HCT116 (cell line): ENCODE data around the gene COG6. TPM values are rescaled to one million over a fixed set of nuclear protein-coding genes. Genes with fewer than 3 reads are reported as not detected.

Experiments used
- ATAC-seq: fragments of 200-7000 bp; cut with Tn5 transposase; 2 replicates; pipeline ENCODE4 v1.9.1; 2020; ENCODE audit warnings: mild to moderate bottlenecking, moderate library complexity
- BruUV-seq: library from RNA; stranded (reverse); fragments of 400-500 nt; replicated peaks from 2 replicates; lab custom pipeline; 2021; lab: Mats Ljungman, UMichigan
- CTCF ChIA-PET: fragments of 300-600 bp; sonication (Branson Sonifier 250); formaldehyde crosslinking; loops from one replicate; lab custom pipeline; 2021; ENCODE audit warnings: antibody characterized with exemption; lab: Charles Lee
- POLR2A ChIA-PET: fragments of 300-600, 350-600 bp; sonication (Branson Sonifier 250); formaldehyde crosslinking; loops from one replicate; lab custom pipeline; 2021; ENCODE audit warnings: antibody characterized with exemption; lab: Charles Lee
- RAD21 ChIA-PET, 2 experiments: fragments of 300-600 bp; sonication (Branson Sonifier 250); formaldehyde crosslinking; loops; one replicate each; lab custom pipeline; 2023; ENCODE audit warnings: low total read pairs in 2 of 2; ENCODE audit not compliant: uncharacterized antibody in 2 of 2, unreplicated experiment in 2 of 2, low non-redundant PET in 1 of 2; lab: Charles Lee
- DNase-seq: peaks from one replicate; pipeline ENCODE4 v3.0.0-alpha.2; 2010; ENCODE audit warnings: low read depth, low spot score
- H2AFZ ChIP-seq: fragments of 200-600 bp; shearing (Covaris generic), sonication (generic); 2 replicates; pipeline ENCODE4 v1.6.1; 2017; ENCODE audit warnings: low read depth, mixed run types, mixed read lengths, antibody characterized with exemption, low read length; ENCODE audit not compliant: poor library complexity, severe bottlenecking
- H3K27ac ChIP-seq: 2 replicates; pipeline ENCODE4 v1.5.1; 2012; ENCODE audit warnings: low read depth, low read length
- H3K27me3 ChIP-seq: fragments of 200-600 bp; sonication (generic); 2 replicates; pipeline ENCODE4 v1.6.1; 2016; ENCODE audit warnings: mixed run types, low read length, mixed read lengths; ENCODE audit not compliant: insufficient read depth
- H3K36me3 ChIP-seq, 2 experiments: fragments of 200-500 bp in 1 of 2; fragments of 200-600 bp in 1 of 2; sonication (Bioruptor generic) in 1 of 2; sonication (generic) in 1 of 2; 2 replicates each; pipeline versions ENCODE4 v1.5.1 to v1.6.1; 2014 to 2016; ENCODE audit warnings: low read length in 2 of 2, inconsistent platforms in 1 of 2, mixed read lengths in 1 of 2, mixed run types in 1 of 2; ENCODE audit not compliant: insufficient read depth in 2 of 2, control insufficient read depth in 1 of 2
- H3K4me1 ChIP-seq, 2 experiments: fragments of 200-600 bp in 1 of 2; sonication (generic) in 1 of 2; 2 replicates each; pipeline versions ENCODE4 v1.5.1 to v1.6.1; 2012 to 2017; ENCODE audit warnings: low read length in 2 of 2, inconsistent platforms in 1 of 2, mild to moderate bottlenecking in 1 of 2, mixed read lengths in 1 of 2, mixed run types in 1 of 2, moderate library complexity in 1 of 2; ENCODE audit not compliant: insufficient read depth in 2 of 2, control insufficient read depth in 1 of 2
- H3K4me2 ChIP-seq: fragments of 200-600 bp; sonication (generic); 2 replicates; pipeline ENCODE4 v1.6.1; 2017; ENCODE audit warnings: mixed run types, low read length, mixed read lengths
- H3K4me3 ChIP-seq, 2 experiments: fragments of 200-600 bp in 1 of 2; sonication (generic) in 1 of 2; replicated peaks in 1 of 2; 2 replicates each; pipeline ENCODE4 v1.5.1; 2011 to 2016; ENCODE audit warnings: low read length in 2 of 2, control low read depth in 1 of 2, low read depth in 1 of 2, mild to moderate bottlenecking in 1 of 2, mixed read lengths in 1 of 2, mixed run types in 1 of 2
- H3K79me2 ChIP-seq: fragments of 200-600 bp; sonication (generic); 2 replicates; pipeline ENCODE4 v1.6.1; 2017; ENCODE audit warnings: mild to moderate bottlenecking, mixed run types, low read length, moderate library complexity, mixed read lengths; ENCODE audit not compliant: insufficient read depth
- H3K9ac ChIP-seq: fragments of 200-600 bp; sonication (generic); 2 replicates; pipeline ENCODE4 v1.6.1; 2016; ENCODE audit warnings: low read length, mixed read lengths
- H3K9me2 ChIP-seq: fragments of 200-600 bp; sonication (generic), shearing (Covaris generic); 2 replicates; pipeline ENCODE4 v1.6.1; 2017; ENCODE audit warnings: mixed run types, mild to moderate bottlenecking, moderate library complexity; ENCODE audit not compliant: insufficient read depth
- H3K9me3 ChIP-seq, 2 experiments: fragments of 200-500 bp in 1 of 2; fragments of 200-600 bp in 1 of 2; sonication (Bioruptor generic) in 1 of 2; sonication (generic) in 1 of 2; 2 replicates each; pipeline ENCODE4 v1.6.1; 2014 to 2017; ENCODE audit warnings: low read length in 2 of 2, mixed read lengths in 2 of 2, inconsistent platforms in 1 of 2, low read depth in 1 of 2, mild to moderate bottlenecking in 1 of 2, mixed run types in 1 of 2, moderate library complexity in 1 of 2; ENCODE audit not compliant: control insufficient read depth in 1 of 2, insufficient read depth in 1 of 2
- H4K20me1 ChIP-seq: fragments of 200-600 bp; sonication (generic), shearing (Covaris generic); 2 replicates; pipeline ENCODE4 v1.6.1; 2017; ENCODE audit warnings: mixed run types, mild to moderate bottlenecking, moderate library complexity; ENCODE audit not compliant: insufficient read depth
- CBX3 ChIP-seq: IDR thresholded peaks from 2 replicates; pipeline ENCODE4 v1.6.1; 2012; ENCODE audit warnings: low read depth
- EZH2 ChIP-seq: fragments of 200-600 bp; sonication (generic); IDR thresholded peaks from 2 replicates; pipeline ENCODE4 v1.6.1; 2017; ENCODE audit warnings: antibody characterized with exemption, mixed run types
- RAD21 ChIP-seq: IDR thresholded peaks from 2 replicates; pipeline ENCODE4 v1.6.1; 2012; ENCODE audit warnings: low read depth, mild to moderate bottlenecking
- SP1 ChIP-seq: IDR thresholded peaks from 2 replicates; pipeline ENCODE4 v1.6.1; 2012; ENCODE audit warnings: low read depth
- intact Hi-C: fragments of 100-400 bp; cut with micrococcal nuclease; formaldehyde crosslinking; loops from 2 replicates; pipeline ENCODE4 v1.10.0; 2022
- total RNA-seq: library from RNA; stranded (reverse); gene quantifications from one replicate; pipeline ENCODE4 v1.2.1, GENCODE V29; 2021; ENCODE audit not compliant: unreplicated experiment
- TF ChIP-seq, protein P1 (sequence below), 3 experiments: fragments of 200-600 bp in 1 of 3; sonication (generic) in 1 of 3; IDR thresholded peaks in 2 of 3; conservative IDR thresholded peaks in 1 of 3; 2 replicates each; pipeline ENCODE4 v1.5.1; 2012 to 2017; ENCODE audit warnings: low read depth in 2 of 3, low read length in 2 of 3, antibody characterized with exemption in 1 of 3, borderline replicate concordance in 1 of 3, control low read depth in 1 of 3, mild to moderate bottlenecking in 1 of 3, mixed read lengths in 1 of 3, mixed run types in 1 of 3, moderate library complexity in 1 of 3; ENCODE audit not compliant: insufficient read depth in 1 of 3

Gene COG6
- total RNA-seq, 1 experiment from 2014 or later = 33.6 TPM

DNA sequence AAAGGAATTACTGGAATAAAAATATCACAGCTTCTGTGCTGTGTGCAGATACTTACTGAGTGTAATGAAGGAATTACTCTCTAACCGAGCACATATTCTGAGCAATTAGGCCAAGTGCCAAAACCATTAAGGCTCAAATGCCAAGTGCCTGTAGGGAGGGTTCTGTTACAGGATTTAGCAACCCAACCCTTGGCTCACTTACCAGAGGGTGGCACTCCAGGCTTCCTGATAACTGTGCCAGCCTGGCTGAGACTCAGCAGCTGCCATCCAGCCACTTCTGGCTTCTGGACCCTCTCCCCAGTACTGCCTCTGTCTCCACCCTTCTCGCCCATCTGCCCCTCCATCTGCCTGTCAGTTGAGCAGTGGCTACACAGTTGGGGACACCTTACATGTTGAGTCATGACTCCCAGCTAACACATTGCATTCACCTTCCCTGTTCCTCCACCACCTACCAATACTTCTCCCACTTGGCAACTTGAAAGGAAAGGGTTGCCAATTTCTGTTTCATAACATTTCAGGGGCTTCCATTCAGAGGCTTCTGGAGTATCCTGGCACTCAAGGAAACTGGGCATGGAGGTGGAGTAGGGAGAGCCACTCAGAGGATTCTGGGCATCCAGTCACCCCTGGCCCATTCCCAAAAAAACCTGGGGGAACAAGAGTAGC is 110.5 kb downstream of the COG6 start:
- H3K9me2 ChIP-seq = no peaks in the 10 kb centered on the region
- no peak overlapping the region for H3K4me3 ChIP-seq
- no peak overlapping the region for H2AFZ ChIP-seq
- no peaks in the 10 kb centered on the region for H3K36me3 ChIP-seq
- H3K9ac ChIP-seq = no peak overlapping the region
- intact Hi-C loops = loop anchor here (5.0 kb wide), 1 partner anchor 916 kb away; no protein-coding TSS in a partner anchor
- DNase-seq = no peak
- no peak overlapping the region for H3K4me2 ChIP-seq
- no TSS peak for BruUV-seq
- no peaks in the 10 kb centered on the region for H3K27me3 ChIP-seq
- ChIA-PET CTCF (interaction anchor here (1.4 kb wide), 1 partner anchor 1012 kb away, joined by 5 read pairs; no protein-coding TSS in a partner anchor), RAD21 (no interaction called here), POLR2A (no interaction called here)
- H3K4me1 ChIP-seq = no peaks in the 10 kb centered on the region
- no peak overlapping the region for H3K27ac ChIP-seq
- TF ChIP-seq, protein P1, sequence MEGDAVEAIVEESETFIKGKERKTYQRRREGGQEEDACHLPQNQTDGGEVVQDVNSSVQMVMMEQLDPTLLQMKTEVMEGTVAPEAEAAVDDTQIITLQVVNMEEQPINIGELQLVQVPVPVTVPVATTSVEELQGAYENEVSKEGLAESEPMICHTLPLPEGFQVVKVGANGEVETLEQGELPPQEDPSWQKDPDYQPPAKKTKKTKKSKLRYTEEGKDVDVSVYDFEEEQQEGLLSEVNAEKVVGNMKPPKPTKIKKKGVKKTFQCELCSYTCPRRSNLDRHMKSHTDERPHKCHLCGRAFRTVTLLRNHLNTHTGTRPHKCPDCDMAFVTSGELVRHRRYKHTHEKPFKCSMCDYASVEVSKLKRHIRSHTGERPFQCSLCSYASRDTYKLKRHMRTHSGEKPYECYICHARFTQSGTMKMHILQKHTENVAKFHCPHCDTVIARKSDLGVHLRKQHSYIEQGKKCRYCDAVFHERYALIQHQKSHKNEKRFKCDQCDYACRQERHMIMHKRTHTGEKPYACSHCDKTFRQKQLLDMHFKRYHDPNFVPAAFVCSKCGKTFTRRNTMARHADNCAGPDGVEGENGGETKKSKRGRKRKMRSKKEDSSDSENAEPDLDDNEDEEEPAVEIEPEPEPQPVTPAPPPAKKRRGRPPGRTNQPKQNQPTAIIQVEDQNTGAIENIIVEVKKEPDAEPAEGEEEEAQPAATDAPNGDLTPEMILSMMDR (IDR thresholded peaks at IDR 0.05 in 2 of 3, conservative IDR thresholded peaks at IDR 0.05 in 1 of 3; ENCODE audit: borderline replicate concordance in 1 of 3, insufficient read depth in 1 of 3, low read depth in 2 of 3, low read length in 2 of 3) = peak; percentile 22 to 29 (median 25); a peak in 2 of 6 replicates
- TF ChIP-seq RAD21 (peak; percentile 63), SP1 (no peak), EZH2 (no peak), CBX3 (no peak)
- ATAC-seq = peak; percentile 76
- H3K9me3 ChIP-seq = no peaks in the 10 kb centered on the region
- H3K79me2 ChIP-seq = no peaks in the 10 kb centered on the region
- no peaks in the 10 kb centered on the region for H4K20me1 ChIP-seq
